HTR-8/SVneo (cell line): ENCODE data around the gene RALGAPA2.
"Not testable (repeated sequence)": the region's sequence is repeated elsewhere in the genome, so short reads cannot be mapped to it uniquely, and the experiment has no call there.

ENCODE experiments used
- DNase-seq: peaks from one replicate; pipeline ENCODE4 v3.0.0; 2011; ENCODE audit warnings: low spot score, mixed read lengths; ENCODE audit not compliant: insufficient read length
- FAIRE-seq: peaks from 2 replicates; lab custom pipeline; 2011; peaks lifted over from hg19 to GRCh38; lab: Jason Lieb, UNC

The RALGAPA2 gene

GRCh38 chr20:20552076-20552475 is 160.4 kb downstream of the RALGAPA2 start:
- FAIRE-seq (no peak), DNase-seq (no peak)

- DNase-seq: no peak
- FAIRE-seq: no peak
These were observed 161.0 kb downstream of the RALGAPA2 start for GRCh38 chr20:20551409-20551808.

- FAIRE-seq (no peak), DNase-seq (peak; percentile 11)
These were observed 162.7 kb downstream of the RALGAPA2 start for GRCh38 chr20:20549704-20550103.

GRCh38 chr20:20549267-20549612 is 163.2 kb downstream of the RALGAPA2 start:
- DNase-seq: no peak

GRCh38 chr20:20548527-20549266 is 163.7 kb downstream of the RALGAPA2 start:
- no peak for DNase-seq
- FAIRE-seq: no peak

More at GRCh38 chr20:20549267-20549612, 163.2 kb downstream of the RALGAPA2 start:
- no peak for FAIRE-seq

GRCh38 chr20:20547876-20548266 is 164.6 kb downstream of the RALGAPA2 start:
- DNase-seq (no peak), FAIRE-seq (no peak)

- FAIRE-seq (peak; percentile 13), DNase-seq (no peak)
These were observed 165.1 kb downstream of the RALGAPA2 start for GRCh38 chr20:20547221-20547875.

- no peak for FAIRE-seq
- DNase-seq: no peak
These were observed 166.0 kb downstream of the RALGAPA2 start for GRCh38 chr20:20546402-20546801.

GRCh38 chr20:20543348-20543747 is 169.1 kb downstream of the RALGAPA2 start:
- not testable (repeated sequence) for DNase-seq, FAIRE-seq

GRCh38 chr20:20536240-20536933 is 176.1 kb downstream of the RALGAPA2 start:
- FAIRE-seq (no peak), DNase-seq (no peak)

- DNase-seq (no peak), FAIRE-seq (no peak)
These were observed 177.4 kb downstream of the RALGAPA2 start for GRCh38 chr20:20535051-20535450.

- FAIRE-seq: no peak
- DNase-seq: no peak
These were observed 181.2 kb downstream of the RALGAPA2 start for GRCh38 chr20:20531283-20531682.

- FAIRE-seq (no peak), DNase-seq (no peak)
These were observed 181.9 kb downstream of the RALGAPA2 start for GRCh38 chr20:20530428-20531151.

GRCh38 chr20:20529597-20529996 is 182.8 kb downstream of the RALGAPA2 start:
- FAIRE-seq (no peak), DNase-seq (no peak)

- DNase-seq (no peak), FAIRE-seq (no peak)
These were observed 183.6 kb downstream of the RALGAPA2 start for GRCh38 chr20:20528861-20529260.

- FAIRE-seq: no peak
- no peak for DNase-seq
These were observed 184.8 kb downstream of the RALGAPA2 start for GRCh38 chr20:20527661-20528060.

GRCh38 chr20:20525756-20526155 is 186.7 kb downstream of the RALGAPA2 start:
- no peak for FAIRE-seq
- no peak for DNase-seq

GRCh38 chr20:20525214-20525613 is 187.2 kb downstream of the RALGAPA2 start:
- FAIRE-seq (no peak), DNase-seq (no peak)

GRCh38 chr20:20524756-20525155 is 187.7 kb downstream of the RALGAPA2 start:
- DNase-seq: no peak
- no peak for FAIRE-seq

GRCh38 chr20:20521736-20522135 is 190.7 kb downstream of the RALGAPA2 start:
- no peak for FAIRE-seq
- DNase-seq: no peak

GRCh38 chr20:20520776-20521175 is 191.7 kb downstream of the RALGAPA2 start:
- DNase-seq (no peak), FAIRE-seq (no peak)
